Karpas-422 (cell line): ENCODE measurements around the gene HIBCH. TPM values are rescaled to one million over a fixed set of nuclear protein-coding genes. Genes with fewer than 3 reads are reported as not detected.
A peak's percentile ranks its signal among the peaks of the same experiment; 100 is the strongest.

Experiments used
- DNase-seq: peaks from one replicate; pipeline ENCODE4 v3.0.0-alpha.2; 2015
- H2AFZ ChIP-seq: fragments of 200-600 bp; sonication (generic); 2 replicates; pipeline ENCODE4 v1.6.1; 2014; ENCODE audit warnings: antibody characterized with exemption, low read length, mixed read lengths
- H3K27ac ChIP-seq: fragments of 200-600 bp; sonication (generic); 2 replicates; pipeline ENCODE4 v1.5.1; 2014; ENCODE audit warnings: mild to moderate bottlenecking, low read length, moderate library complexity
- H3K27me3 ChIP-seq: fragments of 200-600 bp; sonication (generic); 2 replicates; pipeline ENCODE4 v1.6.1; 2014; ENCODE audit warnings: low read length, mixed read lengths
- H3K36me3 ChIP-seq: fragments of 200-600 bp; sonication (generic); 2 replicates; pipeline ENCODE4 v1.6.1; 2014; ENCODE audit warnings: low read length, mixed read lengths; ENCODE audit not compliant: insufficient read depth
- H3K4me1 ChIP-seq: fragments of 200-600 bp; sonication (generic); 2 replicates; pipeline ENCODE4 v1.6.1; 2014; ENCODE audit warnings: mild to moderate bottlenecking, low read length, mixed read lengths
- H3K4me2 ChIP-seq: fragments of 200-600 bp; sonication (generic); 2 replicates; pipeline ENCODE4 v1.6.1; 2014; ENCODE audit warnings: low read length, low read depth, mild to moderate bottlenecking; ENCODE audit not compliant: poor library complexity, severe bottlenecking
- H3K4me3 ChIP-seq: fragments of 200-600 bp; sonication (generic); 2 replicates; pipeline ENCODE4 v1.5.1; 2014; ENCODE audit warnings: mild to moderate bottlenecking, antibody characterized with exemption, low read length, mixed read lengths
- H3K79me2 ChIP-seq: fragments of 200-600 bp; sonication (generic); 2 replicates; pipeline ENCODE4 v1.6.1; 2014; ENCODE audit warnings: mild to moderate bottlenecking, low read length, mixed read lengths
- H3K9ac ChIP-seq: fragments of 200-600 bp; sonication (generic); 2 replicates; pipeline ENCODE4 v1.6.0; 2014; ENCODE audit warnings: low read length
- H3K9me2 ChIP-seq: fragments of 200-600 bp; sonication (generic), shearing (Covaris generic); replicated peaks from 2 replicates; pipeline ENCODE4 v1.6.0; 2014; ENCODE audit warnings: mild to moderate bottlenecking, low read length, moderate library complexity; ENCODE audit not compliant: insufficient read depth
- H3K9me3 ChIP-seq: fragments of 300-700, 200-600 bp; sonication (generic); 2 replicates; pipeline ENCODE4 v1.6.1; 2014; ENCODE audit warnings: low read length, mixed read lengths
- H4K20me1 ChIP-seq: fragments of 200-600 bp; sonication (generic); 2 replicates; pipeline ENCODE4 v1.6.1; 2014; ENCODE audit warnings: mild to moderate bottlenecking, antibody characterized with exemption, low read length, low read depth; ENCODE audit not compliant: insufficient read depth
- total RNA-seq: library from RNA; depleted of rRNA; stranded (reverse); fragments of >200 nt; shearing (Covaris generic); gene quantifications from 2 replicates; pipeline ENCODE4 v1.2.3, GENCODE V29; 2014; ENCODE audit warnings: low replicate concordance

HIBCH gene
- total RNA-seq, 1 experiment from 2014 or later: 33.5 TPM

DNA sequence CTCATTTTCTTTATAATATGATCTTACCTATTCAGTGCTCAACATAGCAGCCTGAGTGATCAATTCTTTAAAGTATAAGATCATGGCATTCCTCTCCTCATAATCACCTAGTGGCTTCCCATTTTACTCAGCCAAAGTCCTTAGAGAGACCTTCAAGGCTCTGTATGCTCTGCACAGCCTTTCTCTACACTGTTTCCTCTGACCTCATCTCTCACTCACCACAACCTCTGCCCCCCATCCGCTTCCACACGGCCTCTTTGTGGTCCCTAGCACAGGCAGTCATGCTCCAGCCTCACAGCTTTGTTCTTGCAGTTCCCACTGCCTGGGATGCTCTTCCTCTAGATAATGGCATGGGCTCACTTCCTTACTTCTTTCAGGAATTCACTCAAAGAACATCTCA, 109.2 kb downstream of the HIBCH start:
- DNase-seq: no peak
- H3K79me2 ChIP-seq: peaks cover 9% of the 10 kb centered on the region; the same call in 1 of the 2 replicates
- H3K4me2 ChIP-seq: no peak overlapping the region
- H4K20me1 ChIP-seq: no peaks in the 10 kb centered on the region
- H3K4me3 ChIP-seq: no peak overlapping the region
- no peak overlapping the region for H3K27ac ChIP-seq
- no peak overlapping the region for H2AFZ ChIP-seq
- no peaks in the 10 kb centered on the region for H3K9me2 ChIP-seq
- peaks cover 4% of the 10 kb centered on the region; the same call in 1 of the 2 replicates for H3K36me3 ChIP-seq
- no peaks in the 10 kb centered on the region for H3K27me3 ChIP-seq
- no peaks in the 10 kb centered on the region for H3K9me3 ChIP-seq
- H3K4me1 ChIP-seq: peaks cover 51% of the 10 kb centered on the region
- no peak overlapping the region for H3K9ac ChIP-seq

DNA sequence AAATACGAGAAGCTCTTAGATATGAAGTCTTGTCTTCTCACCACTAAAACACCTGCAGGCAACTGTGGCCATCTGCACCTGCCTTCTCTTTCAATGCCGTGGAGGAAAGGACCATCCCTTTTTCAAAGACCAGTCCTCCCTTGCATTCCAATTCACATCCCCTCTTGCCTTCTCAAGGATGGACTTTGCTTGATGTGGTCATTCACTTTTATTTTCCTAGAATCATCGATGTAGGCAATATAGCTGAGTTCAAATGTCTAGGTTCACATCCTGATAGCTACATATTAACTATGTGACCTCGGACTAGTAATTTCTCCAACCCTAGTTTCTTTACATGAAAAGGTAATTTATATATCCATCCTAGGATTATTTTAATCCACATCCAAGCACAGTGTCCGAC, 110.1 kb downstream of the HIBCH start:
- Histone ChIP-seq H3K79me2 (peaks cover 9% of the 10 kb centered on the region; the same call in 1 of the 2 replicates), H3K27me3 (no peaks in the 10 kb centered on the region), H3K9me3 (no peaks in the 10 kb centered on the region), H3K27ac (peak overlapping the region; percentile 90), H3K4me3 (no peak overlapping the region), H3K36me3 (peaks cover 4% of the 10 kb centered on the region; the same call in 1 of the 2 replicates), H3K9ac (no peak overlapping the region), H3K9me2 (no peaks in the 10 kb centered on the region), H4K20me1 (no peaks in the 10 kb centered on the region), H3K4me1 (peaks cover 58% of the 10 kb centered on the region), H3K4me2 (peak overlapping the region; percentile 49), H2AFZ (no peak overlapping the region)
- DNase-seq: no peak

DNA sequence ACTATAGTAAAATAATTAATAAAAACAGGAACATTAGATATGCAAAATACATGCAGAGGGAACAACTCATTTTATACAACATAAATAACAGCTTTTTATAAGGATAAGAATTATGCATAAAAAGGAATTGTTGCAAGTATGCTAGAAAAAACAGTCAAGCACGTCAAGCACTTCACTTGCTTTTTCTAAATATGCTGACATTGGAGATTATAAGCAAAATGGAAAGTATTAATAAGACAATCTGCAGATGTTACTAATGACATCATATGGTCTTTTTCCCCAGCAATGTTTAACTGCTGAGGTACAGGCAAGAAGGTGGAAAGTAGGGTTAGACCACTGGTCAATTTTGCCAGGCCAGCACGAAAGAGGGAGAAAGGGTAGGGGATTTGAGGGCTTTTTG, 111.7 kb downstream of the HIBCH start:
- DNase-seq: no peak
- Histone ChIP-seq H3K4me3 (peak overlapping the region; percentile 26), H3K9me2 (no peaks in the 10 kb centered on the region), H2AFZ (no peak overlapping the region), H3K79me2 (peaks cover 9% of the 10 kb centered on the region; the same call in 1 of the 2 replicates), H3K4me2 (peak overlapping the region; percentile 49), H3K9ac (peak overlapping the region; percentile 44; the same call in 1 of the 2 replicates), H3K27ac (peak overlapping the region; percentile 90), H3K36me3 (peaks cover 4% of the 10 kb centered on the region; the same call in 1 of the 2 replicates), H3K27me3 (no peaks in the 10 kb centered on the region), H3K9me3 (no peaks in the 10 kb centered on the region), H3K4me1 (peaks cover 60% of the 10 kb centered on the region), H4K20me1 (no peaks in the 10 kb centered on the region)

DNA sequence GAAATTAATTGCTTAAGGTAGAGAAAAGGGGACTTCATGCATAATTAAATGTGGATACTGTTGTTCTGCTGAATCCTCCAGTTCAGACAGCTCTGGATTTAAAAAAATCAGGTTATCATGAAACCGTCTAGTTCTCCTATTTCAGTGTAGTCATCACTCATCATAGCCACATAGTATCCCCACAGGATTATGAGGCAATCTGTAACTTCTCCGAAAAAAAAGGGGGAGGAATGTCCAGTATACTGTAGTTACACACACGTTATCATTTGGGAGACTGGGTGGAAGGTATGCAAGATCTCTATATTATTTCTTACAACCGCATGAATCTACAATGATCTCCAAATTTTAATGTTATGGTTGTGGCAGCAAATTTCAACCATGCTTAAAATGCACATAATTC, 114.0 kb downstream of the HIBCH start:
- Histone ChIP-seq H3K9ac (peak overlapping the region; percentile 33), H4K20me1 (no peaks in the 10 kb centered on the region), H3K27me3 (no peaks in the 10 kb centered on the region), H2AFZ (no peak overlapping the region), H3K27ac (peak overlapping the region; percentile 90), H3K9me3 (no peaks in the 10 kb centered on the region), H3K4me1 (peaks cover 72% of the 10 kb centered on the region), H3K4me3 (peak overlapping the region; percentile 24), H3K9me2 (no peaks in the 10 kb centered on the region), H3K36me3 (no peaks in the 10 kb centered on the region), H3K4me2 (peak overlapping the region; percentile 49), H3K79me2 (peaks cover 15% of the 10 kb centered on the region; the same call in 1 of the 2 replicates)
- peak; percentile 83 for DNase-seq

DNA sequence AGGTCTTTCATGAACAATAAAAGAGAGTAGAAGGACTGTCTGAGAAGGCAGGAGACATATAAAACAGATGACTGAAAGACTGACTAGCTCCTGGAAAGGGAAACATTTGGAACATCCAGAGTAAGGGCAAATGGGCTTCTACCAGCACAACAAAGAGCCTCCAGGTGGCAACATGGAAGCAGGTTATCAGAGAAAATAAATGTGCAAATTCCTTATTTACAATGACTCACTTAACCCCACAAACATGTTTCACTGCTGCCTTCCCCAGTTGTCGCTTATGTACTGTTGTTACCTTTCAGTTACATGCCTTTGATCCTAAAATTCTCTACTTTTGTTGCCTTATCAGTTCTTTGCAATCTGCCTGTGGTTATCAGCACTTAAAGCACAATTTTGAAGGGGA, 117.0 kb downstream of the HIBCH start:
- no peak overlapping the region for H3K4me3 ChIP-seq
- H3K36me3 ChIP-seq: peaks cover 9% of the 10 kb centered on the region; the same call in 1 of the 2 replicates
- DNase-seq: no peak
- H3K4me1 ChIP-seq: peaks cover 63% of the 10 kb centered on the region
- H3K79me2 ChIP-seq: peaks cover 43% of the 10 kb centered on the region
- H3K4me2 ChIP-seq: no peak overlapping the region
- H3K9me2 ChIP-seq: no peaks in the 10 kb centered on the region
- no peaks in the 10 kb centered on the region for H3K9me3 ChIP-seq
- H3K27ac ChIP-seq: 0 out of 2 replicates have a peak overlapping the region, but pooled peaks have one; percentile 1
- H2AFZ ChIP-seq: no peak overlapping the region
- no peaks in the 10 kb centered on the region for H3K27me3 ChIP-seq
- H3K9ac ChIP-seq: no peak overlapping the region
- H4K20me1 ChIP-seq: no peaks in the 10 kb centered on the region

DNA sequence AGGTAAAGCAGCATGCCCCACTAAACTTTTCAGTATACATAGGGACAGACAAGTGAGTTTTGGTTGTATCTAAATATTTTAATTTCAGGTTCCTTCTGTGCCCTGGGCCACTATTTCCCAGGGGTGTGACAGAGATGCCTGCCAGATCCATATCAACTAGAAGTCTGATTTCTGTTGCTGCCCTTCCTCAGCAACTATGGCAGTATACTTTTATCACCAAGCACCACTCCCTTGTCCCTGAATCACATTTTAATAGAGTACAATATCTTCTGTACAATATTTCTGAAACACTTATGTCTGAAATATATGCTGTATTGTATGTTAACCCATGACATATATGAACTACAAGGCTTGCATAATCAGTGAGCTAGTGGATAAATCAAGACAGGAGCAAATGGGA, 117.6 kb downstream of the HIBCH start:
- Histone ChIP-seq H3K9me2 (no peaks in the 10 kb centered on the region), H3K36me3 (peaks cover 15% of the 10 kb centered on the region; the same call in 1 of the 2 replicates), H2AFZ (no peak overlapping the region), H3K4me2 (no peak overlapping the region), H3K4me1 (peaks cover 63% of the 10 kb centered on the region), H3K79me2 (peaks cover 49% of the 10 kb centered on the region), H3K27me3 (no peaks in the 10 kb centered on the region), H3K4me3 (no peak overlapping the region), H3K9ac (no peak overlapping the region), H3K9me3 (no peaks in the 10 kb centered on the region), H4K20me1 (no peaks in the 10 kb centered on the region), H3K27ac (peak overlapping the region; percentile 1; the same call in 1 of the 2 replicates)
- no peak for DNase-seq

DNA sequence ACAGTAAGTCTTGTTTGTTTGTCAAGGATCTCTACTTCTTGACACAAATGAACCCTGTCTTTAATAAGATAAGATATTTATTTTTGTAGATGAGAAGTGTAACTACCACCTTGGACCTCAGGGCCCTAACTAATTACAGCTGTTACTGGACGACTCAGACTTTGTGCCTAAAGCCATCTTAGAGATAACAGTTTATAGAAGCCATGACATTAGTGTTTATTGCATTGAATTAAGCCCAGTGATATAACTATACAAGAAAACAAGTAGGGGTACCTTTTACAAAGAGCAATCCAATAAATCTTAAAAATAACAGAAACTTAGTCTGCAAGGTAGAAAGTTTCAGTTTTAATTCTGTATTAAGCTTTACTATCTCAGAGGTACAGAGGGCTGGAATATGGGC, 119.0 kb downstream of the HIBCH start:
- Histone ChIP-seq H3K4me3 (no peak overlapping the region), H3K9me2 (no peaks in the 10 kb centered on the region), H3K9ac (no peak overlapping the region), H3K79me2 (peaks cover 52% of the 10 kb centered on the region), H3K4me2 (no peak overlapping the region), H4K20me1 (no peaks in the 10 kb centered on the region), H2AFZ (no peak overlapping the region), H3K4me1 (peaks cover 59% of the 10 kb centered on the region), H3K36me3 (peaks cover 20% of the 10 kb centered on the region; the same call in 1 of the 2 replicates), H3K27ac (no peak overlapping the region), H3K27me3 (no peaks in the 10 kb centered on the region), H3K9me3 (no peaks in the 10 kb centered on the region)
- DNase-seq: no peak

DNA sequence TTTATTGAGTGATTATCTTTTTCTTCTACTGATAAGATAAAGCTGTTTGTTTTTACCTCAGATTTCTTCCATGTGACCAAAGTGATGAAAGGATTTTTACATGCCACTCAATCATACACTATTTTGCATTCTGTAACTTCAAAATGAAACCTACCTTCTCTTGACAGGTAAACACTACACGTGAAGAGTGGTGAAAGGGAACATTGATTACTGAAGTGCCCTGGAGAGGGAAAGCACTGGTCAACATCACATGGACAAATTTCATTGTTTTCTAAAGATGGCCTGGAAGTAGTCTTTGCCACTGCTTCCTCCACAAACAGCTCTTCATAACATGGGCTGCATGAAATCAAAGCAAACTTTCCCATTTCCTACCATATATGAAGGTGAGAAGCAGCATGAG, 120.1 kb downstream of the HIBCH start:
- H3K27ac ChIP-seq: no peak overlapping the region
- H3K9ac ChIP-seq: no peak overlapping the region
- peaks cover 20% of the 10 kb centered on the region; the same call in 1 of the 2 replicates for H3K36me3 ChIP-seq
- H3K4me3 ChIP-seq: no peak overlapping the region
- no peaks in the 10 kb centered on the region for H3K9me2 ChIP-seq
- no peak overlapping the region for H2AFZ ChIP-seq
- no peaks in the 10 kb centered on the region for H3K9me3 ChIP-seq
- H4K20me1 ChIP-seq: no peaks in the 10 kb centered on the region
- peaks cover 58% of the 10 kb centered on the region for H3K4me1 ChIP-seq
- no peak for DNase-seq
- H3K4me2 ChIP-seq: no peak overlapping the region
- no peaks in the 10 kb centered on the region for H3K27me3 ChIP-seq
- H3K79me2 ChIP-seq: peaks cover 63% of the 10 kb centered on the region
